Mammary epithelial cell (primary cell): ENCODE data around the gene WDR81.

Experiments used
- CTCF ChIP-seq, 2 donors: IDR thresholded peaks in 1 of 2; conservative IDR thresholded peaks in 1 of 2; 2 replicates each; pipeline ENCODE4 v1.5.1; 2011 to 2012; ENCODE audit warnings: inconsistent platforms in 2 of 2, low read length in 2 of 2, mild to moderate bottlenecking in 2 of 2, control low read depth in 1 of 2, low read depth in 1 of 2; ENCODE audit not compliant: insufficient read depth in 1 of 2; ENCODE audit errors: extremely low read depth in 1 of 2
- EZH2 ChIP-seq: IDR thresholded peaks from 2 replicates; pipeline ENCODE4 v1.6.1; 2012; ENCODE audit warnings: low read length, inconsistent platforms, borderline replicate concordance

- TF ChIP-seq CTCF (conservative IDR thresholded peaks at IDR 0.05 in 1 of 2, IDR thresholded peaks at IDR 0.05 in 1 of 2; ENCODE audit: extremely low read depth in 1 of 2, insufficient read depth in 1 of 2, low read depth in 1 of 2, low read length in 2 of 2) = no peak
- no peak for TF ChIP-seq EZH2
These were observed 12.2 kb upstream of the WDR81 start for GRCh38 chr17:1712271-1712670.
